GM21786 (cell line): ENCODE results near the gene TPST2.

ENCODE experiments used
- ATAC-seq: cut with Tn5 transposase; IDR thresholded peaks from one replicate; pipeline ENCODE4 v1.9.1; 2021; ENCODE audit not compliant: unreplicated experiment

TPST2 gene

GRCh38 chr22:26502688-26503561 is 87.0 kb downstream of the TPST2 start:
- ATAC-seq, result no peak

- no peak for ATAC-seq
Observed at GRCh38 chr22:26501996-26502395, 87.9 kb downstream of the TPST2 start.

- no peak for ATAC-seq
Observed at GRCh38 chr22:26499188-26499703, 90.7 kb downstream of the TPST2 start.

- ATAC-seq, result no peak
Observed at GRCh38 chr22:26496456-26496855, 93.5 kb downstream of the TPST2 start.

- no peak for ATAC-seq
Observed at GRCh38 chr22:26494506-26494905, 95.4 kb downstream of the TPST2 start.

- ATAC-seq, result no peak
Observed at GRCh38 chr22:26492220-26492619, 97.7 kb downstream of the TPST2 start.

GRCh38 chr22:26489447-26490036 is 100.4 kb downstream of the TPST2 start:
- ATAC-seq, result no peak

- no peak for ATAC-seq
Observed at GRCh38 chr22:26487996-26488395, 101.9 kb downstream of the TPST2 start.

GRCh38 chr22:26486394-26486793 is 103.5 kb downstream of the TPST2 start:
- ATAC-seq, result no peak

GRCh38 chr22:26485806-26486390 is 104.0 kb downstream of the TPST2 start:
- ATAC-seq, result no peak

- ATAC-seq, result no peak
Observed at GRCh38 chr22:26485013-26485412, 104.9 kb downstream of the TPST2 start.

GRCh38 chr22:26484360-26484706 is 105.6 kb downstream of the TPST2 start:
- no peak for ATAC-seq

GRCh38 chr22:26483439-26484359 is 106.2 kb downstream of the TPST2 start, which contains the start of the genes HPS4 and SRRD:
HPS4 (minus strand) TSS chr22:26483783; CDS start chr22:26481762, 2,021 bp downstream.
SRRD (plus strand) TSS chr22:26483877; CDS start chr22:26483891, 14 bp downstream.
- peak; percentile 58 for ATAC-seq

GRCh38 chr22:26483043-26483438 is 106.9 kb downstream of the TPST2 start:
- no peak for ATAC-seq

- no peak for ATAC-seq
Observed at GRCh38 chr22:26482161-26482560, 107.8 kb downstream of the TPST2 start.

GRCh38 chr22:26481694-26482093 is 108.2 kb downstream of the TPST2 start:
- ATAC-seq, result no peak

- no peak for ATAC-seq
Observed at GRCh38 chr22:26481112-26481693, 108.7 kb downstream of the TPST2 start.

- ATAC-seq, result no peak
Observed at GRCh38 chr22:26480611-26480932, 109.4 kb downstream of the TPST2 start.

- no peak for ATAC-seq
Observed at GRCh38 chr22:26479792-26480610, 109.9 kb downstream of the TPST2 start.
